SJCRH30 (cell line): ENCODE data around the gene ACAD10. TPM values are rescaled to one million over a fixed set of nuclear protein-coding genes. Genes with fewer than 3 reads are reported as not detected.
"Not testable (repeated sequence)": the region's sequence is repeated elsewhere in the genome, so short reads cannot be mapped to it uniquely, and the experiment has no call there.

Source experiments
- DNase-seq, 2 experiments: peaks; one replicate each; pipeline ENCODE4 v3.0.0-alpha.2; 2015 to 2020
- H3K27ac ChIP-seq: fragments of 250-450 bp; sonication (Bioruptor Pico); 2 replicates; pipeline ENCODE4 v1.5.1; 2020; ENCODE audit warnings: mild to moderate bottlenecking, moderate library complexity
- H3K27me3 ChIP-seq: fragments of 250-450 bp; sonication (Bioruptor Pico); 2 replicates; pipeline ENCODE4 v1.5.1; 2020; ENCODE audit warnings: mild to moderate bottlenecking, moderate library complexity
- H3K36me3 ChIP-seq: fragments of 250-450 bp; sonication (Bioruptor Pico); 2 replicates; pipeline ENCODE4 v1.5.1; 2020; ENCODE audit warnings: mild to moderate bottlenecking, moderate library complexity
- H3K4me1 ChIP-seq: fragments of 250-450 bp; sonication (Bioruptor Pico); 2 replicates; pipeline ENCODE4 v1.5.1; 2020; ENCODE audit warnings: mild to moderate bottlenecking, moderate library complexity
- H3K4me3 ChIP-seq: fragments of 250-450 bp; sonication (Bioruptor Pico); 2 replicates; pipeline ENCODE4 v1.5.1; 2020; ENCODE audit warnings: mild to moderate bottlenecking, moderate library complexity
- H3K9me3 ChIP-seq: fragments of 250-450 bp; sonication (Bioruptor Pico); replicated peaks from 2 replicates; pipeline ENCODE4 v1.5.1; 2020; ENCODE audit warnings: mild to moderate bottlenecking, moderate library complexity
- total RNA-seq: library from RNA; depleted of rRNA; stranded (reverse); fragments of >200 nt; shearing (Covaris generic); gene quantifications from 2 replicates; pipeline ENCODE4 v1.2.3, GENCODE V29; 2014

ACAD10 gene
- total RNA-seq, 1 experiment from 2014 or later = 11.5 TPM

- no peaks in the 10 kb centered on the region for H3K9me3 ChIP-seq
- H3K27me3 ChIP-seq = no peaks in the 10 kb centered on the region
- no peak overlapping the region for H3K4me3 ChIP-seq
- DNase-seq = no peak
- H3K36me3 ChIP-seq = peaks cover 23% of the 10 kb centered on the region
- H3K4me1 ChIP-seq = no peaks in the 10 kb centered on the region
- no peak overlapping the region for H3K27ac ChIP-seq
These were observed 13.0 kb upstream of the ACAD10 start for GRCh38 chr12:111672822-111673381.

GRCh38 chr12:111673503-111673902 lies 12.3 kb upstream of the ACAD10 start:
- Histone ChIP-seq H3K9me3 (no peaks in the 10 kb centered on the region), H3K27ac (no peak overlapping the region), H3K4me1 (no peaks in the 10 kb centered on the region), H3K4me3 (no peak overlapping the region), H3K27me3 (no peaks in the 10 kb centered on the region), H3K36me3 (peaks cover 23% of the 10 kb centered on the region)
- peak; percentile 11 to 45 for DNase-seq

- Histone ChIP-seq H3K9me3 (no peaks in the 10 kb centered on the region), H3K36me3 (peaks cover 39% of the 10 kb centered on the region), H3K27ac (no peak overlapping the region), H3K4me1 (no peaks in the 10 kb centered on the region), H3K4me3 (no peak overlapping the region), H3K27me3 (no peaks in the 10 kb centered on the region)
- DNase-seq = no peak
These were observed 8.7 kb upstream of the ACAD10 start for GRCh38 chr12:111677186-111677585.

- not testable (repeated sequence) for DNase-seq, H3K4me1 ChIP-seq, H3K9me3 ChIP-seq, H3K27me3 ChIP-seq, H3K27ac ChIP-seq
- H3K4me3 ChIP-seq = peak overlapping the region; percentile 78
- H3K36me3 ChIP-seq = peaks cover 13% of the 10 kb centered on the region
These were observed 1.2 kb upstream of the ACAD10 start for GRCh38 chr12:111684485-111685198.

- H3K9me3 ChIP-seq = no peaks in the 10 kb centered on the region
- DNase-seq = no peak
- H3K27ac ChIP-seq = peak overlapping the region; percentile 57
- no peaks in the 10 kb centered on the region for H3K4me1 ChIP-seq
- no peaks in the 10 kb centered on the region for H3K27me3 ChIP-seq
- peaks cover 13% of the 10 kb centered on the region for H3K36me3 ChIP-seq
- H3K4me3 ChIP-seq = peak overlapping the region; percentile 78
These were observed 487 bp upstream of the ACAD10 start for GRCh38 chr12:111685322-111685810.

- no peak for DNase-seq
- peaks cover 4% of the 10 kb centered on the region; the same call in 1 of the 2 replicates for H3K36me3 ChIP-seq
- peak overlapping the region; percentile 78 for H3K4me3 ChIP-seq
- no peaks in the 10 kb centered on the region for H3K27me3 ChIP-seq
- no peaks in the 10 kb centered on the region for H3K9me3 ChIP-seq
- H3K27ac ChIP-seq = no peak overlapping the region; the same call in 1 of the 2 replicates
- no peaks in the 10 kb centered on the region for H3K4me1 ChIP-seq
These were observed 787 bp downstream of the ACAD10 start for GRCh38 chr12:111686574-111687105.

GRCh38 chr12:111687255-111687654 lies 1.4 kb downstream of the ACAD10 start:
- Histone ChIP-seq H3K4me1 (no peaks in the 10 kb centered on the region), H3K4me3 (no peak overlapping the region), H3K27me3 (no peaks in the 10 kb centered on the region), H3K36me3 (no peaks in the 10 kb centered on the region), H3K27ac (no peak overlapping the region), H3K9me3 (no peaks in the 10 kb centered on the region)
- DNase-seq = no peak

- Histone ChIP-seq H3K27me3 (no peaks in the 10 kb centered on the region), H3K4me3 (no peak overlapping the region), H3K9me3 (no peaks in the 10 kb centered on the region), H3K27ac (no peak overlapping the region), H3K36me3 (no peaks in the 10 kb centered on the region), H3K4me1 (no peaks in the 10 kb centered on the region)
- no peak for DNase-seq
These were observed 2.1 kb downstream of the ACAD10 start for GRCh38 chr12:111687952-111688351.

- H3K27ac ChIP-seq = no peak overlapping the region
- H3K27me3 ChIP-seq = no peaks in the 10 kb centered on the region
- no peaks in the 10 kb centered on the region for H3K9me3 ChIP-seq
- no peaks in the 10 kb centered on the region for H3K4me1 ChIP-seq
- H3K36me3 ChIP-seq = no peaks in the 10 kb centered on the region; the same call in 1 of the 2 replicates
- DNase-seq = no peak
- no peak overlapping the region for H3K4me3 ChIP-seq
These were observed 5.4 kb downstream of the ACAD10 start for GRCh38 chr12:111691262-111691661.

GRCh38 chr12:111692575-111693210 lies 6.8 kb downstream of the ACAD10 start:
- Histone ChIP-seq H3K4me1 (no peaks in the 10 kb centered on the region), H3K4me3 (no peak overlapping the region), H3K9me3 (no peaks in the 10 kb centered on the region), H3K27me3 (no peaks in the 10 kb centered on the region), H3K27ac (no peak overlapping the region), H3K36me3 (no peaks in the 10 kb centered on the region; the same call in 1 of the 2 replicates)
- no peak for DNase-seq

GRCh38 chr12:111693818-111694217 lies 8.0 kb downstream of the ACAD10 start:
- H3K36me3 ChIP-seq = no peaks in the 10 kb centered on the region; the same call in 1 of the 2 replicates
- no peaks in the 10 kb centered on the region for H3K9me3 ChIP-seq
- no peak overlapping the region for H3K4me3 ChIP-seq
- no peak overlapping the region for H3K27ac ChIP-seq
- H3K4me1 ChIP-seq = no peaks in the 10 kb centered on the region
- DNase-seq = no peak
- H3K27me3 ChIP-seq = no peaks in the 10 kb centered on the region

- Histone ChIP-seq H3K27me3 (no peaks in the 10 kb centered on the region), H3K36me3 (peaks cover 8% of the 10 kb centered on the region; the same call in 1 of the 2 replicates), H3K4me3 (no peak overlapping the region), H3K4me1 (no peaks in the 10 kb centered on the region), H3K27ac (no peak overlapping the region), H3K9me3 (no peaks in the 10 kb centered on the region)
- DNase-seq = no peak
These were observed 14.1 kb downstream of the ACAD10 start for GRCh38 chr12:111699962-111700361.

GRCh38 chr12:111705672-111706071 lies 19.8 kb downstream of the ACAD10 start:
- Histone ChIP-seq H3K27me3 (no peaks in the 10 kb centered on the region), H3K4me1 (no peaks in the 10 kb centered on the region), H3K27ac (no peak overlapping the region), H3K36me3 (0 out of 2 replicates have a peak, but pooled peaks cover 5% of the 10 kb centered on the region), H3K4me3 (no peak overlapping the region), H3K9me3 (no peaks in the 10 kb centered on the region)
- no peak for DNase-seq

- H3K36me3 ChIP-seq = 0 out of 2 replicates have a peak, but pooled peaks cover 5% of the 10 kb centered on the region
- H3K27me3 ChIP-seq = no peaks in the 10 kb centered on the region
- no peak overlapping the region for H3K27ac ChIP-seq
- DNase-seq = no peak
- no peaks in the 10 kb centered on the region for H3K9me3 ChIP-seq
- no peak overlapping the region for H3K4me3 ChIP-seq
- H3K4me1 ChIP-seq = no peaks in the 10 kb centered on the region
These were observed 20.3 kb downstream of the ACAD10 start for GRCh38 chr12:111706145-111706544.

GRCh38 chr12:111715279-111715678 lies 29.4 kb downstream of the ACAD10 start:
- peaks cover 3% of the 10 kb centered on the region; the same call in 1 of the 2 replicates for H3K36me3 ChIP-seq
- no peaks in the 10 kb centered on the region for H3K27me3 ChIP-seq
- no peak overlapping the region for H3K4me3 ChIP-seq
- no peaks in the 10 kb centered on the region for H3K4me1 ChIP-seq
- no peaks in the 10 kb centered on the region for H3K9me3 ChIP-seq
- DNase-seq = no peak
- no peak overlapping the region for H3K27ac ChIP-seq
